Tibial nerve (tissue), 4 donors: Measurements from ENCODE around the gene EPHX1.

Experiments used
- CTCF ChIP-seq, 5 experiments: fragments of 200-600 bp in 3 of 5; fragments of 450-650 bp in 2 of 5; sonication (generic) in 3 of 5; IDR thresholded peaks; one replicate each; pipeline ENCODE4 v1.5.1; 2016 to 2019; ENCODE audit warnings: antibody characterized with exemption in 5 of 5, mild to moderate bottlenecking in 3 of 5, moderate library complexity in 2 of 5
- EP300 ChIP-seq, 2 donors: sonication (generic); formaldehyde crosslinking; IDR thresholded peaks; one replicate each; pipeline ENCODE4 v1.6.1; 2017; ENCODE audit warnings: antibody characterized with exemption in 2 of 2, mild to moderate bottlenecking in 1 of 2
- POLR2A ChIP-seq, 2 donors: fragments of 450-650 bp; IDR thresholded peaks; one replicate each; pipeline ENCODE4 v1.6.1; 2017; ENCODE audit warnings: antibody characterized with exemption in 2 of 2, mild to moderate bottlenecking in 2 of 2, moderate library complexity in 2 of 2

- TF ChIP-seq CTCF (IDR thresholded peaks at IDR 0.05) (no peak), EP300 (IDR thresholded peaks at IDR 0.05) (no peak), POLR2A (IDR thresholded peaks at IDR 0.05) (no peak)
Observed at GRCh38 chr1:225861834-225862580, 52.1 kb downstream of the EPHX1 start.
